ENCODE results near the gene IFIT1. TPM values are rescaled to one million over a fixed set of nuclear protein-coding genes. Genes with fewer than 3 reads are reported as not detected.

IFIT1 gene
- total and polyA plus RNA-seq, 2 experiments from 2014 or later = 8.2 to 14.7 TPM

DNA sequence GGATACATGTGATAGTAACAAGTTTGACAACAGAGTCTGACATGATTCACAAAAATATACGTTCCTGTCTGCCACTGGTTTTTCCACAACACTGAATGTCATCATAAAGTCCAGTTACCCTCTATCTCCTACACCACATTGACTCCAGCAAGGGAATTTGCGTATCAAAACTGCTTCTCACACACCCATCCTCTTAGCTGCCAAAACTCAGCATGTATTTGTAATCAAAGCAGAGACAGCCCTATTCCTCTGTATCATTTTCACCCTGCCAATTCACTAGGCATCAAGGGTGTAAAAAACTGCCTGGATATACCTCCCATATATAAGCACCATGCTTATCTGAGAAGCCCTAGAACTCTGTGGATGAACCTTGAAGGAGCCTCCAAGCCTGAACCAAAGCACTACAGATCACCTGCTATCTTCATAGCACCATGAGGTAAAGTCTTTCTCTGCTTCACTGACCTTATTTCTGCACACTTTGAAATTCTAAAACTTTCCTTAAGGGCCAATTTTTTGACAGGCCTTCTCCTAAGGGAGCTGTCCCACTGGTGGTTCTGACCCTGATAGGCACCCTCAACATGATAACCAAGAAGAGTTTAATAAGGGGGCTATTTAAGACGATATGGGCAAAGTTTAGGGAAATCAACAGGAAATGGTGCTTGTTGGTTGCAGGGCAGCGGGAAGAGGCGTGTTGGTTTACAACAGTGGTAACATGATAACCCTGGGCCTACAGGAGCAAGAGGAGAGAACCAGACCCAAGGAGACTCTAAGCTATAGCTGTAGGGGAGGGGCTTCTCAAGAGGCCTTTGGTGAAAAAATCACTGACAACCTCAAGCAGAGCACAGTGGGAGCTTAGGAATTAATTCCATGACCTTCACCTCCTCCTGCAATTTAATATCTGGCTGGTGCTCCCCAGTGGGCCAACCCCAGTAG is 14.5 kb upstream of the IFIT1 start, which contains the start of gene IFIT1B:
Gene IFIT1B (plus strand): TSS at position 352 of the 933 bp plus-strand sequence. CDS start 80 bp downstream, at position 432.
- TF ChIP-seq EZH2 (IDR thresholded peaks at IDR 0.05; ENCODE audit: borderline replicate concordance) (no peak), EZH2phosphoT487 (IDR thresholded peaks at IDR 0.05; ENCODE audit: low read depth, severe bottlenecking, unreplicated experiment) (no peak)
- TF ChIP-seq, protein P1, sequence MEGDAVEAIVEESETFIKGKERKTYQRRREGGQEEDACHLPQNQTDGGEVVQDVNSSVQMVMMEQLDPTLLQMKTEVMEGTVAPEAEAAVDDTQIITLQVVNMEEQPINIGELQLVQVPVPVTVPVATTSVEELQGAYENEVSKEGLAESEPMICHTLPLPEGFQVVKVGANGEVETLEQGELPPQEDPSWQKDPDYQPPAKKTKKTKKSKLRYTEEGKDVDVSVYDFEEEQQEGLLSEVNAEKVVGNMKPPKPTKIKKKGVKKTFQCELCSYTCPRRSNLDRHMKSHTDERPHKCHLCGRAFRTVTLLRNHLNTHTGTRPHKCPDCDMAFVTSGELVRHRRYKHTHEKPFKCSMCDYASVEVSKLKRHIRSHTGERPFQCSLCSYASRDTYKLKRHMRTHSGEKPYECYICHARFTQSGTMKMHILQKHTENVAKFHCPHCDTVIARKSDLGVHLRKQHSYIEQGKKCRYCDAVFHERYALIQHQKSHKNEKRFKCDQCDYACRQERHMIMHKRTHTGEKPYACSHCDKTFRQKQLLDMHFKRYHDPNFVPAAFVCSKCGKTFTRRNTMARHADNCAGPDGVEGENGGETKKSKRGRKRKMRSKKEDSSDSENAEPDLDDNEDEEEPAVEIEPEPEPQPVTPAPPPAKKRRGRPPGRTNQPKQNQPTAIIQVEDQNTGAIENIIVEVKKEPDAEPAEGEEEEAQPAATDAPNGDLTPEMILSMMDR (IDR thresholded peaks at IDR 0.05; ENCODE audit: poor library complexity) = no peak
- Histone ChIP-seq H3K9me2 (replicated peaks; ENCODE audit: insufficient read depth) (no peaks in the 10 kb centered on the region), H3K4me2 (no peak within 1 kb of the TSS), H3K79me2 (no peaks in the 10 kb centered on the region), H3K4me3 (no peak within 1 kb of the TSS), H3K4me1 (ENCODE audit: insufficient read depth) (peaks cover 20% of the 10 kb centered on the region), H3K27ac (no peak within 1 kb of the TSS), H3K9me3 (ENCODE audit: low read depth) (no peaks in the 10 kb centered on the region), H3K27me3 (no peaks in the 10 kb centered on the region), H2AFZ (no peak within 1 kb of the TSS), H4K20me1 (ENCODE audit: insufficient read depth, poor library complexity, severe bottlenecking) (no peaks in the 10 kb centered on the region), H3K36me3 (replicated peaks; ENCODE audit: insufficient read depth, low read depth) (no peaks in the 10 kb centered on the region)
- no peak for DNase-seq (ENCODE audit: low spot score)
- WGBS (ENCODE audit: low lambda C conversion rate, missing lambda C conversion rate) = 75% methylated on average over 5 of the region's 5 CpGs

DNA sequence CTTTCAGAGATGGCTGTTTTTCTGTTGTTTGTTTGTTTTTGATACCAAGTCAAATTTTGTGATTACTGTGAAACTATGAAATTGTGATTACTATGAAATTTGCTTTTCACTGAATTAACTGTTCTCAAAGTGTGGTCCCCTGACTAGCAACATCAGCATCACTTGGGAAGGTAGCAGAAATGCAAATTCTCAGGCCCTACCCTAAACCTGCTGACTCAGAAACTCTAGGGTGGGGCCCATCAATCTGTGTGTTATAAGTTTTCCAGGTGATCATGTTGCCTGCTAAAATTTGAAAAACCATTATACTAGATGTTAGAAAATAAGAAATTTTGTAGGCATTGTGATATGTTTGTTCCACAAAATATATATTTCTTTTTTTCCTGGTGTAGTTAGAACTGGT is 13.3 kb upstream of the IFIT1 start:
- Histone ChIP-seq H3K9me2 (replicated peaks; ENCODE audit: insufficient read depth) (no peaks in the 10 kb centered on the region), H3K27me3 (no peaks in the 10 kb centered on the region), H2AFZ (no peak overlapping the region), H3K36me3 (replicated peaks; ENCODE audit: insufficient read depth, low read depth) (no peaks in the 10 kb centered on the region), H3K4me1 (ENCODE audit: insufficient read depth) (peaks cover 14% of the 10 kb centered on the region), H3K27ac (no peak overlapping the region), H3K4me3 (no peak overlapping the region), H3K79me2 (no peaks in the 10 kb centered on the region), H3K4me2 (no peak overlapping the region), H4K20me1 (ENCODE audit: insufficient read depth, poor library complexity, severe bottlenecking) (no peaks in the 10 kb centered on the region), H3K9me3 (ENCODE audit: low read depth) (no peaks in the 10 kb centered on the region)
- DNase-seq (ENCODE audit: low spot score) = no peak
- TF ChIP-seq, protein P1 (IDR thresholded peaks at IDR 0.05; ENCODE audit: poor library complexity) = no peak
- TF ChIP-seq EZH2phosphoT487 (IDR thresholded peaks at IDR 0.05; ENCODE audit: low read depth, severe bottlenecking, unreplicated experiment) = no peak
- no peak for TF ChIP-seq EZH2 (IDR thresholded peaks at IDR 0.05; ENCODE audit: borderline replicate concordance)

DNA sequence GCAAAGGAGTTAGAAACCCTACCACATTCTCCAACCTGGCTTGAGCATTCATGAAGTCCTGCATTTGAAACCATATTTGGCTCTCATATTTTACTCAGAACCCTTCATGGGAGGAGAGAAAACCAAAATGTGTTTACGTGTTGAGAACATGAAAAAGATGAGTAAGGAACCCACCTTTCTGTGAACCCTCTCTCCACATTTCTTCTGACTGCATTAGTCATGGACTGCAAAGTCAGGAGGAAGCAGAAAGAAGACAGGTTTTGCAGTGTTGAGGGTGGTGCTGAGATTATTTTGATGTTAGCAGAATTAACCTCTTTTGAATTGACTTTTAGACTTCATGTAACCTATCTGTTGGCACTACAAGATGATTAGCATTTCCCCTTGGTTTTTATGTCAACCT is 9.7 kb upstream of the IFIT1 start:
- no peaks in the 10 kb centered on the region for H3K9me3 ChIP-seq (ENCODE audit: low read depth)
- DNase-seq (ENCODE audit: low spot score) = no peak
- WGBS (ENCODE audit: low lambda C conversion rate, missing lambda C conversion rate) = 88% methylated on average over 1 of the region's 1 CpG

More for the DNA sequence above, 9.7 kb upstream of the IFIT1 start:
- H3K4me3 ChIP-seq = no peak overlapping the region
- no peaks in the 10 kb centered on the region for H3K9me2 ChIP-seq (replicated peaks; ENCODE audit: insufficient read depth)
- TF ChIP-seq, protein P1 (IDR thresholded peaks at IDR 0.05; ENCODE audit: poor library complexity) = no peak
- TF ChIP-seq EZH2phosphoT487 (IDR thresholded peaks at IDR 0.05; ENCODE audit: low read depth, severe bottlenecking, unreplicated experiment) (no peak), EZH2 (IDR thresholded peaks at IDR 0.05; ENCODE audit: borderline replicate concordance) (no peak)
- no peak overlapping the region for H3K27ac ChIP-seq
- H4K20me1 ChIP-seq (ENCODE audit: insufficient read depth, poor library complexity, severe bottlenecking) = no peaks in the 10 kb centered on the region
- no peaks in the 10 kb centered on the region for H3K79me2 ChIP-seq
- H3K27me3 ChIP-seq = no peaks in the 10 kb centered on the region
- no peaks in the 10 kb centered on the region for H3K4me1 ChIP-seq (ENCODE audit: insufficient read depth)
- H3K36me3 ChIP-seq (replicated peaks; ENCODE audit: insufficient read depth, low read depth) = no peaks in the 10 kb centered on the region
- H3K4me2 ChIP-seq = no peak overlapping the region
- no peak overlapping the region for H2AFZ ChIP-seq

Data from hepatocyte (in vitro differentiated cells).